A549 (cell line): Measurements from ENCODE around the gene CEP85L. TPM values are rescaled to one million over a fixed set of nuclear protein-coding genes. Genes with fewer than 3 reads are reported as not detected.

ENCODE experiments used
- ATAC-seq, 2 experiments: fragments of 200-7000 bp in 1 of 2; fragments of >200 bp in 1 of 2; cut with Nextera tagmentation in 1 of 2; cut with Tn5 transposase in 1 of 2; 3 replicates each; pipeline versions ENCODE4 v1.8.0 to v1.9.1; 2018 to 2020; ENCODE audit warnings: mild to moderate bottlenecking in 1 of 2, moderate library complexity in 1 of 2
- CTCF ChIA-PET: fragments of 300-600 bp; sonication (Branson Sonifier 250); formaldehyde crosslinking; extraction: SDS; loops from one replicate; lab custom pipeline; 2021; ENCODE audit warnings: antibody characterized with exemption, inconsistent platforms; lab: Yijun Ruan, JAX
- POLR2A ChIA-PET: fragments of 350-600 bp; formaldehyde crosslinking; extraction: SDS; loops from one replicate; lab custom pipeline; 2021; ENCODE audit warnings: antibody characterized with exemption, inconsistent platforms; lab: Yijun Ruan, JAX
- DNase-seq, 2 experiments: peaks; one replicate each; pipeline versions ENCODE4 v3.0.0 to v3.0.0-alpha.2; 2011 to 2016; ENCODE audit warnings: low read depth in 1 of 2, low spot score in 1 of 2
- FAIRE-seq: peaks from 2 replicates; lab custom pipeline; 2011; peaks lifted over from hg19 to GRCh38; lab: Jason Lieb, UNC
- H3K27ac ChIP-seq, 2 experiments: fragments of >200 bp; sonication (Bioruptor Twin); formaldehyde crosslinking; 3 replicates each; pipeline ENCODE4 v1.5.1; 2016 to 2017
- H3K4me1 ChIP-seq: fragments of >200 bp; sonication (Bioruptor Twin); formaldehyde crosslinking; 3 replicates; pipeline ENCODE4 v1.6.1; 2016
- H3K4me2 ChIP-seq: fragments of >200 bp; sonication (Bioruptor Twin); formaldehyde crosslinking; 3 replicates; pipeline ENCODE4 v1.6.1; 2016
- H3K4me3 ChIP-seq: fragments of >200 bp; sonication (Bioruptor Twin); formaldehyde crosslinking; 3 replicates; pipeline ENCODE4 v1.5.1; 2016
- H3K9me3 ChIP-seq: fragments of >200 bp; sonication (Bioruptor Twin); formaldehyde crosslinking; 3 replicates; pipeline ENCODE4 v1.6.1; 2016
- BCL3 ChIP-seq: fragments of >200 bp; sonication (Bioruptor Twin); formaldehyde crosslinking; IDR thresholded peaks from 3 replicates; pipeline ENCODE4 v1.6.1; 2016
- BHLHE40 ChIP-seq: IDR thresholded peaks from 2 replicates; pipeline ENCODE4 v1.6.1; 2012; ENCODE audit warnings: low read depth, low read length, inconsistent platforms
- CBX8 ChIP-seq: fragments of 200-600 bp; sonication (generic); IDR thresholded peaks from 2 replicates; pipeline ENCODE4 v1.6.1; 2016
- CHD2 ChIP-seq: fragments of 150-350 bp; IDR thresholded peaks from 2 replicates; pipeline ENCODE4 v1.6.1; 2014; ENCODE audit warnings: low read length; ENCODE audit not compliant: partially characterized antibody
- CHD4 ChIP-seq: fragments of 200-600 bp; sonication (generic); IDR thresholded peaks from 2 replicates; pipeline ENCODE4 v1.6.1; 2016; ENCODE audit warnings: antibody characterized with exemption, mild to moderate bottlenecking, borderline replicate concordance
- EHF ChIP-seq: fragments of 250-450 bp; sonication (Bioruptor Pico); IDR thresholded peaks from 2 replicates; pipeline ENCODE4 v1.5.0; 2020; ENCODE audit warnings: mild to moderate bottlenecking
- ESRRA ChIP-seq: fragments of 150-350 bp; IDR thresholded peaks from 2 replicates; pipeline ENCODE4 v1.6.1; 2014; ENCODE audit warnings: mild to moderate bottlenecking, low read length, borderline replicate concordance
- FOSB ChIP-seq: fragments of 250-450 bp; sonication (Bioruptor Pico); IDR thresholded peaks from 2 replicates; pipeline ENCODE4 v1.5.0; 2020; ENCODE audit warnings: mild to moderate bottlenecking, moderate library complexity
- FOSL2 ChIP-seq, 2 experiments: fragments of 450-650 bp in 1 of 2; fragments of >200 bp in 1 of 2; sonication (Bioruptor Twin) in 1 of 2; formaldehyde crosslinking; IDR thresholded peaks; 2 replicates each; pipeline versions ENCODE4 v1.5.0 to v1.6.1; 2016 to 2020; ENCODE audit warnings: mild to moderate bottlenecking in 1 of 2, moderate library complexity in 1 of 2
- FOXS1 ChIP-seq: fragments of 250-450 bp; sonication (Bioruptor Pico); IDR thresholded peaks from 2 replicates; pipeline ENCODE4 v1.5.0; 2020; ENCODE audit warnings: mild to moderate bottlenecking, moderate library complexity
- HEYL ChIP-seq: fragments of 250-450 bp; sonication (Bioruptor Pico); IDR thresholded peaks from 2 replicates; pipeline ENCODE4 v1.8.0; 2021; ENCODE audit warnings: mild to moderate bottlenecking, moderate library complexity
- JUN ChIP-seq, 2 experiments: fragments of >200 bp; sonication (Bioruptor Twin); formaldehyde crosslinking; IDR thresholded peaks; 2 replicates in 1 of 2; 3 replicates in 1 of 2; pipeline ENCODE4 v1.6.1; 2016 to 2017
- JUNB ChIP-seq: fragments of >200 bp; sonication (Bioruptor Twin); formaldehyde crosslinking; IDR thresholded peaks from 2 replicates; pipeline ENCODE4 v1.6.1; 2016
- KDM1A ChIP-seq: fragments of 200-600 bp; sonication (generic); IDR thresholded peaks from 2 replicates; pipeline ENCODE4 v1.6.1; 2016; ENCODE audit warnings: low read depth, mild to moderate bottlenecking
- KDM5A ChIP-seq: fragments of 200-600 bp; sonication (generic); IDR thresholded peaks from 2 replicates; pipeline ENCODE4 v1.6.1; 2016; ENCODE audit warnings: antibody characterized with exemption, mild to moderate bottlenecking
- MAFK ChIP-seq: fragments of 450-650 bp; IDR thresholded peaks from 2 replicates; pipeline ENCODE4 v1.6.1; 2014; ENCODE audit not compliant: partially characterized antibody
- MAZ ChIP-seq: fragments of 150-350 bp; IDR thresholded peaks from 2 replicates; pipeline ENCODE4 v1.6.1; 2014; ENCODE audit warnings: antibody characterized with exemption, low read depth, low read length, borderline replicate concordance
- MYC ChIP-seq: IDR thresholded peaks from 2 replicates; pipeline ENCODE4 v1.6.1; 2012; ENCODE audit warnings: mild to moderate bottlenecking, inconsistent platforms, low read length, improper control_type of control experiment, borderline replicate concordance
- NFE2L2 ChIP-seq: fragments of 150-350 bp; conservative IDR thresholded peaks from 2 replicates; pipeline ENCODE4 v1.6.1; 2014; ENCODE audit warnings: low read length
- NPAS2 ChIP-seq: fragments of 250-450 bp; sonication (Bioruptor Pico); IDR thresholded peaks from 2 replicates; pipeline ENCODE4 v1.8.0; 2022; ENCODE audit warnings: mild to moderate bottlenecking, moderate library complexity, borderline replicate concordance
- NR3C1 ChIP-seq: fragments of >200 bp; sonication (Bioruptor Twin); formaldehyde crosslinking; IDR thresholded peaks from 3 replicates; pipeline ENCODE4 v1.6.1; 2017
- PHF8 ChIP-seq: fragments of 200-600 bp; sonication (generic); IDR thresholded peaks from 2 replicates; pipeline ENCODE4 v1.6.1; 2016; ENCODE audit warnings: low read depth, mild to moderate bottlenecking, antibody characterized with exemption, moderate library complexity, borderline replicate concordance
- POLR2A ChIP-seq: IDR thresholded peaks from 2 replicates; pipeline ENCODE4 v1.6.1; 2012; ENCODE audit warnings: mild to moderate bottlenecking, low read length
- POLR2AphosphoS2 ChIP-seq: conservative IDR thresholded peaks from 2 replicates; pipeline ENCODE4 v1.6.1; 2012; ENCODE audit warnings: low read length, improper control_type of control experiment, inconsistent platforms
- RAD21 ChIP-seq, 2 experiments: fragments of >200 bp in 1 of 2; sonication (Bioruptor Twin) in 1 of 2; formaldehyde crosslinking in 1 of 2; IDR thresholded peaks in 1 of 2; conservative IDR thresholded peaks in 1 of 2; 2 replicates in 1 of 2; 3 replicates in 1 of 2; pipeline ENCODE4 v1.6.1; 2012 to 2018; ENCODE audit warnings: inconsistent platforms in 1 of 2
- RCOR1 ChIP-seq: fragments of 150-350 bp; IDR thresholded peaks from 2 replicates; pipeline ENCODE4 v1.6.1; 2014; ENCODE audit warnings: antibody characterized with exemption, low read length, low read depth
- RFX5 ChIP-seq: fragments of 450-650 bp; IDR thresholded peaks from 2 replicates; pipeline ENCODE4 v1.7.1; 2014; ENCODE audit warnings: antibody characterized with exemption, mild to moderate bottlenecking, moderate library complexity
- RNF2 ChIP-seq: fragments of 200-600 bp; sonication (generic); IDR thresholded peaks from 2 replicates; pipeline ENCODE4 v1.6.1; 2016; ENCODE audit warnings: low read depth, mild to moderate bottlenecking, antibody characterized with exemption, moderate library complexity, borderline replicate concordance
- TP53 ChIP-seq: fragments of 250-450 bp; sonication (Bioruptor Pico); IDR thresholded peaks from 2 replicates; pipeline ENCODE4 v1.5.0; 2021; ENCODE audit warnings: mild to moderate bottlenecking, moderate library complexity
- ZNF302 ChIP-seq: fragments of 250-450 bp; sonication (Bioruptor Pico); IDR thresholded peaks from 2 replicates; pipeline ENCODE4 v1.9.0; 2021; ENCODE audit warnings: inconsistent platforms, mild to moderate bottlenecking, moderate library complexity
- WGBS: methylation state at CpG from one replicate; pipeline ENCODE4 v1.1.6; 2017; ENCODE audit errors: missing lambda C conversion rate; 5-methylcytosine and 5-hydroxymethylcytosine counted together
- polyA plus RNA-seq, 4 experiments: library from polyadenylated mRNA; depleted of rRNA in 3 of 4; stranded (reverse); fragments of >200 nt; fragmentation: RNase III in 1 of 4; extraction: RNeasy Plus Mini Kit Qiagen cat#74134 plus additional on column Dnase treatment in 1 of 4; gene quantifications; 2 replicates in 3 of 4; 3 replicates in 1 of 4; pipeline ENCODE4 v1.2.3, GENCODE V29; 2011 to 2017
- TF ChIP-seq, protein P1 (sequence below): fragments of 250-450 bp; sonication (Bioruptor Pico); IDR thresholded peaks from 2 replicates; pipeline ENCODE4 v1.5.0; 2021; ENCODE audit warnings: mild to moderate bottlenecking, moderate library complexity, borderline replicate concordance
- TF ChIP-seq, protein P2 (sequence below): fragments of 150-350 bp; IDR thresholded peaks from 2 replicates; pipeline ENCODE4 v1.6.1; 2014; ENCODE audit warnings: low read depth, mild to moderate bottlenecking, low read length
- TF ChIP-seq, protein P3 (sequence below): IDR thresholded peaks from 2 replicates; pipeline ENCODE4 v1.6.1; 2012; ENCODE audit warnings: low read depth, borderline replicate concordance

Gene CEP85L
- polyA plus RNA-seq, 2 of the 4 experiments (the other 2 are of a cell fraction), result 1.3 to 3.4 TPM

DNA sequence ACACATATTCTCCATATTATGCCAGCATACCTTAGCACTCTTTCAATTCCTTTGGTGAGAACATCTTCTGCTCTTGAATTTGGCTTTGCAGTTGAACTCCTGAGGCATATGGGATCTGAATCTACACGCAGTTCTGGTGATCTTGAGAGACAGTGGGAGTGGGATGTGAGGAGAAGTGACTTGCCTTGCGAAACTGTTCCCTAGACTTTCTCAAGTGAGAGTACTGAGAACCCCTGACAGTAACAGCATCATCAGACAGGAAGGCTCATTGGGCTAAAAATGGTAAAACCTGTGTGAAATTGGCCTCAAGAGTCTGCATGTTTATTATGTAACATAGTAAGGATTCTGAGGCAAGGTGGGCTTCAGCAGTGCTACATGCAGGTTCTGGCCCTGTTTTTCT lies 49.1 kb upstream of the CEP85L start:
- DNase-seq (no peak), ATAC-seq (no peak), FAIRE-seq (no peak)
- Histone ChIP-seq H3K4me1 (no peaks in the 10 kb centered on the region), H3K27ac (no peak overlapping the region), H3K9me3 (no peaks in the 10 kb centered on the region), H3K4me3 (no peak overlapping the region), H3K4me2 (no peak overlapping the region)
- 80% methylated on average over 2 of the region's 2 CpGs for WGBS
- TF ChIP-seq FOSB (no peak), RFX5 (no peak), POLR2A (no peak), NPAS2 (CRISPR knock-in tag) (no peak), NFE2L2 (no peak), BHLHE40 (no peak), ZNF302 (no peak), RAD21 (conservative IDR thresholded peaks at IDR 0.05 in 1 of 2, IDR thresholded peaks at IDR 0.05 in 1 of 2) (no peak), FOXS1 (CRISPR knock-in tag) (no peak), RNF2 (no peak), ESRRA (no peak), KDM1A (no peak), HEYL (no peak), NR3C1 (no peak), CBX8 (no peak), JUNB (no peak), CHD2 (no peak), POLR2AphosphoS2 (no peak)
- TF ChIP-seq, protein P1, sequence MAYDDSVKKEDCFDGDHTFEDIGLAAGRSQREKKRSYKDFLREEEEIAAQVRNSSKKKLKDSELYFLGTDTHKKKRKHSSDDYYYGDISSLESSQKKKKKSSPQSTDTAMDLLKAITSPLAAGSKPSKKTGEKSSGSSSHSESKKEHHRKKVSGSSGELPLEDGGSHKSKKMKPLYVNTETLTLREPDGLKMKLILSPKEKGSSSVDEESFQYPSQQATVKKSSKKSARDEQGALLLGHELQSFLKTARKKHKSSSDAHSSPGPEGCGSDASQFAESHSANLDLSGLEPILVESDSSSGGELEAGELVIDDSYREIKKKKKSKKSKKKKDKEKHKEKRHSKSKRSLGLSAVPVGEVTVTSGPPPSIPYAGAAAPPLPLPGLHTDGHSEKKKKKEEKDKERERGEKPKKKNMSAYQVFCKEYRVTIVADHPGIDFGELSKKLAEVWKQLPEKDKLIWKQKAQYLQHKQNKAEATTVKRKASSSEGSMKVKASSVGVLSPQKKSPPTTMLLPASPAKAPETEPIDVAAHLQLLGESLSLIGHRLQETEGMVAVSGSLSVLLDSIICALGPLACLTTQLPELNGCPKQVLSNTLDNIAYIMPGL (CRISPR knock-in tag), result no peak
- TF ChIP-seq, protein P2, sequence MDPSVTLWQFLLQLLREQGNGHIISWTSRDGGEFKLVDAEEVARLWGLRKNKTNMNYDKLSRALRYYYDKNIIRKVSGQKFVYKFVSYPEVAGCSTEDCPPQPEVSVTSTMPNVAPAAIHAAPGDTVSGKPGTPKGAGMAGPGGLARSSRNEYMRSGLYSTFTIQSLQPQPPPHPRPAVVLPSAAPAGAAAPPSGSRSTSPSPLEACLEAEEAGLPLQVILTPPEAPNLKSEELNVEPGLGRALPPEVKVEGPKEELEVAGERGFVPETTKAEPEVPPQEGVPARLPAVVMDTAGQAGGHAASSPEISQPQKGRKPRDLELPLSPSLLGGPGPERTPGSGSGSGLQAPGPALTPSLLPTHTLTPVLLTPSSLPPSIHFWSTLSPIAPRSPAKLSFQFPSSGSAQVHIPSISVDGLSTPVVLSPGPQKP, result no peak
- POLR2A ChIA-PET, result no interaction called here
- CTCF ChIA-PET, result interaction anchor here (0.8 kb wide), 2 partner anchors 11 to 49 kb away, joined by 3 read pairs; partner anchors contain the start of gene CEP85L

GRCh38 chr6:118697554-118697953 lies 46.2 kb upstream of the CEP85L start:
- 60% methylated on average over 3 of the region's 3 CpGs for whole genome bisulfite sequencing

DNA sequence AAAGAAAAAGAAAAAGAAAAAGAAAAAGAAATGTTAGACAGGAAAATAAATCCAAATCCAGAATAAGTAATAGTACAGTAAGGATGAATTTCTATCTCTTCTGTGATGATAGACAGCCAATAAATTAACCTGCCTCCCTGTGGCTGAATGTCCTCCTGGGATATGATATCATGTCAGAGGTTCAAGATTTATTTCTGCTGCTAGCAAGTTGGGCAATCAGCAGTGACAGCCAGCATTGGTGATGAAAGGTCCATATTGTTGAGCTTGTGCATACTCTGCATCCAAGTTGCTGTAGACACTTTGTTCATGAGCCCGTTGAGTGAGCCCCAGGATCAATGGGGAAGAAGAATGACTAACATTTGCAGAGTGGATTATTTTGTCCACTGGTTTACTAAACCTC lies 44.9 kb upstream of the CEP85L start:
- no peak for FAIRE-seq
- H3K9me3 ChIP-seq, result no peaks in the 10 kb centered on the region
- H3K4me3 ChIP-seq, result no peak overlapping the region
- no peaks in the 10 kb centered on the region for H3K4me1 ChIP-seq
- no peak overlapping the region for H3K27ac ChIP-seq
- no peak for ATAC-seq
- H3K4me2 ChIP-seq, result no peak overlapping the region
- 83% methylated on average over 1 of the region's 1 CpG for WGBS
- ChIA-PET CTCF (interaction anchor here (1.3 to 1.6 kb wide), 2 partner anchors 12 to 16 kb away, joined by 4 to 7 read pairs; no protein-coding TSS in a partner anchor), POLR2A (no interaction called here)
- no peak for DNase-seq
- TF ChIP-seq ESRRA, result no peak
- TF ChIP-seq PHF8, result no peak
- no peak for TF ChIP-seq MAFK
- no peak for TF ChIP-seq ZNF302
- TF ChIP-seq NPAS2 (CRISPR knock-in tag), result no peak
- no peak for TF ChIP-seq KDM5A
- TF ChIP-seq CHD2, result no peak
- TF ChIP-seq BCL3, result no peak
- TF ChIP-seq RCOR1, result no peak
- TF ChIP-seq, protein P3, sequence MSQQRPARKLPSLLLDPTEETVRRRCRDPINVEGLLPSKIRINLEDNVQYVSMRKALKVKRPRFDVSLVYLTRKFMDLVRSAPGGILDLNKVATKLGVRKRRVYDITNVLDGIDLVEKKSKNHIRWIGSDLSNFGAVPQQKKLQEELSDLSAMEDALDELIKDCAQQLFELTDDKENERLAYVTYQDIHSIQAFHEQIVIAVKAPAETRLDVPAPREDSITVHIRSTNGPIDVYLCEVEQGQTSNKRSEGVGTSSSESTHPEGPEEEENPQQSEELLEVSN, result no peak
- no peak for TF ChIP-seq POLR2A
- TF ChIP-seq FOSL2 (IDR thresholded peaks at IDR 0.05), result no peak
- TF ChIP-seq FOSL2 (CRISPR knock-in tag; IDR thresholded peaks at IDR 0.05), result no peak
- TF ChIP-seq RAD21 (conservative IDR thresholded peaks at IDR 0.05 in 1 of 2, IDR thresholded peaks at IDR 0.05 in 1 of 2), result no peak
- no peak for TF ChIP-seq MAZ

More at GRCh38 chr6:118697554-118697953, 46.2 kb upstream of the CEP85L start:
- Histone ChIP-seq H3K27ac (no peak overlapping the region), H3K4me3 (no peak overlapping the region), H3K4me1 (no peaks in the 10 kb centered on the region), H3K4me2 (no peak overlapping the region), H3K9me3 (no peaks in the 10 kb centered on the region)
- POLR2A ChIA-PET, result no interaction called here
- FAIRE-seq (no peak), DNase-seq (no peak), ATAC-seq (no peak)
- CTCF ChIA-PET, result interaction anchor here (1.0 to 1.6 kb wide), 4 partner anchors 10 to 17 kb away, joined by 4 to 7 read pairs (median 4); no protein-coding TSS in a partner anchor
- TF ChIP-seq TP53 (CRISPR knock-in tag) (no peak), EHF (no peak), MAZ (no peak), JUN (IDR thresholded peaks at IDR 0.05) (no peak), ZNF302 (no peak), MYC (no peak), CHD4 (no peak), FOSB (no peak), POLR2AphosphoS2 (no peak), ESRRA (no peak)
